Type B pancreatic cell (in vitro differentiated cells): ENCODE data around the gene PTPA. TPM values are rescaled to one million over a fixed set of nuclear protein-coding genes. Genes with fewer than 3 reads are reported as not detected.

ENCODE experiments used
- DNase-seq: peaks from one replicate; pipeline ENCODE4 v3.0.0; 2021; ENCODE audit warnings: mixed read lengths; ENCODE audit not compliant: unreplicated experiment; ENCODE audit errors: extremely low spot score
- H3K27ac Mint-ChIP-seq: 2 replicates; pipeline ENCODE4 v1.8.0; 2021; ENCODE audit warnings: mild to moderate bottlenecking, mixed read lengths
- H3K27me3 Mint-ChIP-seq: 2 replicates; pipeline ENCODE4 v1.8.0; 2021; ENCODE audit warnings: mixed read lengths
- H3K36me3 Mint-ChIP-seq: 2 replicates; pipeline ENCODE4 v1.8.0; 2021; ENCODE audit warnings: mixed read lengths
- H3K4me1 Mint-ChIP-seq: one replicate; pipeline ENCODE4 v1.8.0; 2021; ENCODE audit warnings: mixed read lengths; ENCODE audit not compliant: unreplicated experiment
- H3K4me3 Mint-ChIP-seq: 2 replicates; pipeline ENCODE4 v1.8.0; 2021; ENCODE audit warnings: mild to moderate bottlenecking, mixed read lengths
- H3K9me3 Mint-ChIP-seq: 2 replicates; pipeline ENCODE4 v1.8.0; 2021; ENCODE audit warnings: mixed read lengths
- CTCF ChIP-seq: fragments of 200-600 bp; sonication (generic); conservative IDR thresholded peaks from 2 replicates; pipeline ENCODE4 v1.5.0; 2021; ENCODE audit warnings: antibody characterized with exemption, mild to moderate bottlenecking
- total RNA-seq: library from RNA; stranded (reverse); gene quantifications from 2 replicates; pipeline ENCODE4 v1.2.1, GENCODE V29; 2021; ENCODE audit warnings: low replicate concordance

The PTPA gene
- total RNA-seq, 1 donor from 2014 or later, result 102 TPM

GRCh38 chr9:129074106-129074505, 37.1 kb upstream of the PTPA start:
- Mint-ChIP-seq H3K27me3 (no peaks in the 10 kb centered on the region), H3K36me3 (no peaks in the 10 kb centered on the region), H3K4me1 (peaks cover 5% of the 10 kb centered on the region), H3K9me3 (no peaks in the 10 kb centered on the region), H3K4me3 (no peak overlapping the region), H3K27ac (no peak overlapping the region)
- no peak for DNase-seq
- no peak for TF ChIP-seq CTCF

DNA sequence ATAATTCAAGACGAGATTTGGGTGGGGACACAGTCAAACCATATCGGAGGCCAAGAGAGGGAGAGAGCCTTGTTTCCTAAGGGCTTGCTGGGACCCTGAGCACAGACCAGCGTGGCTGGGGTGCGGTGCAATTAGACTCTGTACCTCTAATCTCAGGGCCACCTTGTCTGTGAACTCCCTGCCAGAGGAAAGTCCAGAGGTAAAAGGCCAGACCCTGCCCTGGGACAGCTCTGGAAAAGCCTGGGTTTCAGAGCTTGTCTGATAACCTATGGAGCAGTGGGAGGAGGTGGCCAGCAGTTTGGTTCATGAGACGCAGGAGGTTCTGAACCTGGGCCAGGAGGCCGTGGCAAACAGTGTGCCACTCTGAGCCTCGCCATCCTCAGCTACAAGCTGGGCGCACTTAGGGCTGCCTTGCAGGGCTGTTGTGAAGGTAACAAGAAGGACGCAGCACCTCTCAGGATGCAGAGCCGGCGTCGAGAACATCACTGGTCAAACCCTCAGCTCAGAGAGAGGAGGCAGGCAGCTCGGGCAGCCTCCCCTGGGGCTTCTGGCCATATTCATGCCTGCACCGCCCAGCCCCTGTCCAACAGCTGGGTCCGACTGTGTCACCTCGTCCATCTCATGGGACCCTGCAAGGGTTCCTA, 35.1 kb upstream of the PTPA start:
- Mint-ChIP-seq H3K27me3 (no peaks in the 10 kb centered on the region), H3K27ac (no peak overlapping the region), H3K4me3 (no peak overlapping the region), H3K9me3 (no peaks in the 10 kb centered on the region), H3K36me3 (no peaks in the 10 kb centered on the region), H3K4me1 (peaks cover 5% of the 10 kb centered on the region)
- no peak for DNase-seq
- no peak for TF ChIP-seq CTCF

DNA sequence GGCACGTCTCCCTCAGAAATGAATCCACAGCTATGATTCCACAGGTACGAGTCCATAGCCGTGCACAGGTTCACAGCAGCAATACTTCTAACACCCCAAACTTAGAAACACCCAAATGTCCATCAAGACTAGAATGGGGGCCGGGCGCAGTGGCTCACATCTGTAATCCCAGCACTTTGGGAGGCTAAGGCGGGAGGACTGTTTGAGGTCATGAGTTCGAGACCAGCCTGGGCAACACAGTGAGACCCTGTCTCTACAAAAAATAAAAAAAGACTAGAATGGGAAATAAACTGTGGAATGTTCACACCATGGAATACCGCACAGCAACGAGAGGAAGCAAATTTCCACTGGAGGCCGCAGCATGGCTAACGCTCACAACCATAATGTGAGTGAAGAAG, 34.6 kb upstream of the PTPA start:
- H3K27me3 Mint-ChIP-seq, result no peaks in the 10 kb centered on the region
- no peak overlapping the region for H3K4me3 Mint-ChIP-seq
- DNase-seq, result no peak
- H3K27ac Mint-ChIP-seq, result no peak overlapping the region
- H3K4me1 Mint-ChIP-seq, result peaks cover 5% of the 10 kb centered on the region
- H3K9me3 Mint-ChIP-seq, result no peaks in the 10 kb centered on the region
- no peaks in the 10 kb centered on the region for H3K36me3 Mint-ChIP-seq
- no peak for TF ChIP-seq CTCF

- no peak overlapping the region for H3K4me3 Mint-ChIP-seq
- TF ChIP-seq CTCF, result no peak
- no peaks in the 10 kb centered on the region for H3K27me3 Mint-ChIP-seq
- H3K4me1 Mint-ChIP-seq, result peaks cover 5% of the 10 kb centered on the region
- H3K27ac Mint-ChIP-seq, result no peak overlapping the region
- no peak for DNase-seq
- H3K9me3 Mint-ChIP-seq, result no peaks in the 10 kb centered on the region
- no peaks in the 10 kb centered on the region for H3K36me3 Mint-ChIP-seq
These were observed 34.0 kb upstream of the PTPA start for GRCh38 chr9:129077236-129077635.

DNA sequence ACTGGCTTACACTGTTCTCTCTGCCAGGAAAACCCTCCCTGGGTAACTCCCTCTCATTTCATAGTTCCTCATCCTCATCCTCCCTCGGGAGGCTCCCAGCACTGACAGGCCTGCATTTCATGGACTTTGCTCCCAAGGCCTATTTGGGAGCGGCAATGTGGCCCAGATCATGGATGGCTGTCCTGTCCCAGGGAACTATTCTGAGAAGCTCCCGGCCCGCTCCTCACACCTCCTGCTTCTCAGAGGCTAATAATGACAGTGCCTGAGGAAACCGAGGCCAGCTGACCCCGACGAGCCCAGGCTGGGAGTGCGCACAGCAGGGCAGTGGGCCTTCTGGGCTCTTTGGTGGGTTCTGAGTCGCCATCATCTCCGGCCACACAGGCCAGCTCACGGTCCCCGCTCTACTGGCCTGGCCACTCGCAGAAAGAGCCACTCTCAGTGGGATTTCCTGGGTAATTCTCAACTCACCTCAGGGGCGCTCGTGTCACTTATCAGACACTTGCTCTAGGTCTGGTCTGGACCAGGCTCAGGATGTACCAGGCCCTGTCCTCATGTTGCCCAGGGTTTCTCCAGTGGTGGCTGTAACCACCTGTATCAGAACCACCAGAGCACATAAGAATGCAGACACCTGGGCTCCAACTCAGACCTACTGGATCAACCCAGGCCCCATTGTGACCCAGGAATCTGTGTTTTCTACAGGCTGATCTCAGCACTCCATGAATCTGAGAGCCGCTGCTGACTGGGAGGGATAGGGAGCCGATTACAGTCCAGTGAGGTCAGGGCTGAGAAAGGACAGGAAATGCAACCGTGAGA, 32.3 kb upstream of the PTPA start:
- H3K4me1 Mint-ChIP-seq, result peaks cover 10% of the 10 kb centered on the region
- no peak for TF ChIP-seq CTCF
- no peaks in the 10 kb centered on the region for H3K9me3 Mint-ChIP-seq
- H3K4me3 Mint-ChIP-seq, result peak overlapping the region; percentile 80
- H3K27me3 Mint-ChIP-seq, result no peaks in the 10 kb centered on the region
- peak overlapping the region; percentile 18 for H3K27ac Mint-ChIP-seq
- DNase-seq, result no peak
- H3K36me3 Mint-ChIP-seq, result no peaks in the 10 kb centered on the region
